ENCODE data around the gene DENND1A. TPM values are rescaled to one million over a fixed set of nuclear protein-coding genes. Genes with fewer than 3 reads are reported as not detected.

Gene DENND1A
- total and polyA plus RNA-seq, 12 donors = 7.3 to 36.7 (median 19.6) TPM

DNA sequence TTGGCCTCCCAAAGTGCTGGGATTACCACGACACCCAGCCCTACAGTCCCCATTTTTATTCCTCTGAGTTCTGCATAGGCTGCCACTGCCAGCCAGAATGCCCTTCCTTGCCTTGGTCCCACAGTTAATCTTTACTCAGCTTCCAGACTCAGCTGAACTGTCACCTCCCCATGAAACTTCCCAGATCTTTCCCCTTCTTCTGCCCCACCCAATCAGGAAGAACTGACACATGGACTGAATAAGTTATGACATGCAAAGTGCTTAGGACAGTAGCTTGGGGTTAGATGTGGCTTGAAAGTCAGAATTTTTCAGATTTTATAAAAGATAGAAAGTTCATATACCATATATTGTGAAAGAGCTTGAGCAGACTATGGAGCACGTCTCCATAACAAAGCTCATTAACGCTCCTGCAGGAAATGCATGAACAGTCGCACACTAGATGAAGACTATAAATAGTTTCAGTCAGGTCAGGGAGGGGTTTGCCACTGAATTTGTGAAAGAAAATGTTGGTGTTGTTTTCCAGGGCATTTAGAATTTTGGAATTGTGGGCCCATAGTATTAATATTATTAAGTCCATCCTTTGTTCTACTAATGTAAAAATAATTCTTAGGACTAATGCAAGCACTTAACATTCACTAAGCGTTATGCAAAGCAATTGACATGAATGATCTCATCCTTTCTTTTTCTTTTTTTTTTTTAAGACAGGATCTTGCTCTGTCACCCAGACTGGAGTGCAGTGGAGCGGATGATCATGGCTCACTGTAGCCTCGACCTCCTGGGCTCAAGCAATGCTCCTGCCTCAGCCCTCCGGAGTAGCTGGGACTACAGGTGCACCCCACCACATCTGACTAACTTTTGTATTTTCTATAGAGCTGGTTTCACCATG is 36.1 kb upstream of the DENND1A start:
- Histone ChIP-seq H3K27me3 (peaks cover 16% of the 10 kb centered on the region), H3K4me3 (no peak overlapping the region), H3K27ac (no peak overlapping the region), H3K4me1 (replicated peaks in 1 of 2) (no peaks in the 10 kb centered on the region), H3K9me3 (replicated peaks in 1 of 3) (no peaks in the 10 kb centered on the region), H3K36me3 (replicated peaks in 1 of 2) (no peaks in the 10 kb centered on the region)
- DNase-seq = no peak
- intact Hi-C loops (cut with DNase I) = no loop called here
- 59 to 67% (median 66%) methylated on average over 8 of the region's 8 CpGs for WGBS, 4 donors
- TF ChIP-seq, protein P1, sequence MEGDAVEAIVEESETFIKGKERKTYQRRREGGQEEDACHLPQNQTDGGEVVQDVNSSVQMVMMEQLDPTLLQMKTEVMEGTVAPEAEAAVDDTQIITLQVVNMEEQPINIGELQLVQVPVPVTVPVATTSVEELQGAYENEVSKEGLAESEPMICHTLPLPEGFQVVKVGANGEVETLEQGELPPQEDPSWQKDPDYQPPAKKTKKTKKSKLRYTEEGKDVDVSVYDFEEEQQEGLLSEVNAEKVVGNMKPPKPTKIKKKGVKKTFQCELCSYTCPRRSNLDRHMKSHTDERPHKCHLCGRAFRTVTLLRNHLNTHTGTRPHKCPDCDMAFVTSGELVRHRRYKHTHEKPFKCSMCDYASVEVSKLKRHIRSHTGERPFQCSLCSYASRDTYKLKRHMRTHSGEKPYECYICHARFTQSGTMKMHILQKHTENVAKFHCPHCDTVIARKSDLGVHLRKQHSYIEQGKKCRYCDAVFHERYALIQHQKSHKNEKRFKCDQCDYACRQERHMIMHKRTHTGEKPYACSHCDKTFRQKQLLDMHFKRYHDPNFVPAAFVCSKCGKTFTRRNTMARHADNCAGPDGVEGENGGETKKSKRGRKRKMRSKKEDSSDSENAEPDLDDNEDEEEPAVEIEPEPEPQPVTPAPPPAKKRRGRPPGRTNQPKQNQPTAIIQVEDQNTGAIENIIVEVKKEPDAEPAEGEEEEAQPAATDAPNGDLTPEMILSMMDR (IDR thresholded peaks at IDR 0.05) = no peak
- no peak for TF ChIP-seq POLR2A (IDR thresholded peaks at IDR 0.05)

DNA sequence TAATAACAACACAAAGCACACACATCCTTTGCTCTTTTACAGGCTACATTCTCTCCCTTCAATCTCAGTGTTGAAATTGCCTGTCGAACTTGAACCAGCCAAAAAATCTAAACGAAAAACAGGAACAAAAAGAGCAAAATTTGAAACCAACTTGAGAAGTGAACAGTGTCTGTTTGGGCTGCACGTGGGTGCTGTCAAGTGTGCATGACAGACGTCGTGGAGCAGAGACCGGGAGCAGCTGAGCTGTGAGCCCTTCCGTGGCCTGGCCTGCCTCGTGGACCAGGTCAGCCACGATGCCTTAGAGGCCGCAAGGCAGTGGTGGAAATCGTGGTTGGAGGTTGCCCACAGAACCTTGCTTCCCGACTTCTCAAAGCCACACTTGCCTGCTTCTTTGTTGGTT is 34.8 kb upstream of the DENND1A start:
- Histone ChIP-seq H3K27ac (no peak overlapping the region), H3K4me1 (replicated peaks in 1 of 2) (no peaks in the 10 kb centered on the region), H3K27me3 (peaks cover 20% of the 10 kb centered on the region), H3K9me3 (replicated peaks in 1 of 3) (no peaks in the 10 kb centered on the region), H3K4me3 (no peak overlapping the region), H3K36me3 (replicated peaks in 1 of 2) (no peaks in the 10 kb centered on the region)
- no peak for TF ChIP-seq POLR2A (IDR thresholded peaks at IDR 0.05)
- TF ChIP-seq, protein P1 (IDR thresholded peaks at IDR 0.05) = no peak
- DNase-seq = no peak
- WGBS, 4 donors = 57 to 73% (median 63%) methylated on average over 12 of the region's 12 CpGs
- intact Hi-C loops (cut with DNase I) = no loop called here

DNA sequence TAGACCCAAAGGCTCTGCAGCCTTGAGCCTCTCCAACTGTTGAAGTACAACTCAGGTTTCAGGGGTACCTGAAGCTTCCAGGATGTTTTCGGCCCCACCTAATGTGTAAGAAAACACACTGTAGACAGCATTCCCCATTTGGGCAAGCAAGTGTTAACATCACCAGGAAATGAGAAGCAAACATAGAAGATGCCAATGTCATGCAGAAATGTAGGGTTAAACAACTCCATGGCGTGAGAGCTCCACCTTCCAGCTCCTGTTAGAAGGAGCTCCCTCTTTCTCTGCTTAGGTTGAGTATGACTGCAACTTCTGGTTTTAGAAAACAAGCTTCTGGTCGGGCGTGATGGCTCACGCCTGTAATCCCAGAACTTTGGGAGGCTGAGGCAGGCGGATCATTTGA is 31.0 kb upstream of the DENND1A start:
- intact Hi-C loops (cut with DNase I) = no loop called here
- WGBS, 4 donors = 58 to 66% (median 62%) methylated on average over 6 of the region's 6 CpGs

DNA sequence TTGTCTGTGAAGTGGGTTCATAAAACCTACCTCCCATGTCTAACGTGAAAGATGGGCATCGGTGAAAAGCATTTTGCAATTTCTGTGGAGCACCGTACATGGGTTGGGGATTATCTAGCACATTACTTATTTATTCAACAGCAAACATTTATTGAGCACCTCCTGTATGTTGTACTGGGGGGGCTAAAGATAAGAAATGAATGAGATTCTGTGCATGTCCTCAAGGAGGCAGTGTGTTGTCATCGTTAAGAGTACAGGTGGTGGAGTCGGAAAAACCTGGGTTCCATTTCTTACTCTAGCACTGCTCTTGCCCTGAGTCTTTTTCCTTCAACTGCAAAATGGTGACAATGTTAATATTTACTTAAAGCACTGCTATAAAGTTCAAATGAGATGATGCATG is 30.4 kb upstream of the DENND1A start:
- H3K36me3 ChIP-seq (replicated peaks in 1 of 2) = no peaks in the 10 kb centered on the region
- no peak for DNase-seq
- WGBS, 4 donors = 81 to 90% (median 87%) methylated on average over 5 of the region's 5 CpGs
- intact Hi-C loops (cut with DNase I) = no loop called here
- H3K9me3 ChIP-seq (replicated peaks in 1 of 3) = no peaks in the 10 kb centered on the region
- H3K4me1 ChIP-seq (replicated peaks in 1 of 2) = no peaks in the 10 kb centered on the region
- TF ChIP-seq, protein P1 (IDR thresholded peaks at IDR 0.05) = no peak
- TF ChIP-seq POLR2A (IDR thresholded peaks at IDR 0.05) = no peak
- peaks cover 11% of the 10 kb centered on the region for H3K27me3 ChIP-seq
- H3K27ac ChIP-seq = no peak overlapping the region
- no peak overlapping the region for H3K4me3 ChIP-seq

More for the DNA sequence above, 31.0 kb upstream of the DENND1A start:
- no peak for DNase-seq
- Histone ChIP-seq H3K27me3 (peaks cover 11% of the 10 kb centered on the region), H3K4me3 (no peak overlapping the region), H3K36me3 (replicated peaks in 1 of 2) (no peaks in the 10 kb centered on the region), H3K4me1 (replicated peaks in 1 of 2) (no peaks in the 10 kb centered on the region), H3K9me3 (replicated peaks in 1 of 3) (no peaks in the 10 kb centered on the region), H3K27ac (no peak overlapping the region)
- no peak for TF ChIP-seq POLR2A (IDR thresholded peaks at IDR 0.05)
- TF ChIP-seq, protein P1 (IDR thresholded peaks at IDR 0.05) = no peak

Data from adrenal gland (tissue), 12 donors.